ENCODE results near the gene TACC2. TPM values are rescaled to one million over a fixed set of nuclear protein-coding genes. Genes with fewer than 3 reads are reported as not detected.

TACC2 gene
- total RNA-seq, 1 donor from 2014 or later, result not detected

DNA sequence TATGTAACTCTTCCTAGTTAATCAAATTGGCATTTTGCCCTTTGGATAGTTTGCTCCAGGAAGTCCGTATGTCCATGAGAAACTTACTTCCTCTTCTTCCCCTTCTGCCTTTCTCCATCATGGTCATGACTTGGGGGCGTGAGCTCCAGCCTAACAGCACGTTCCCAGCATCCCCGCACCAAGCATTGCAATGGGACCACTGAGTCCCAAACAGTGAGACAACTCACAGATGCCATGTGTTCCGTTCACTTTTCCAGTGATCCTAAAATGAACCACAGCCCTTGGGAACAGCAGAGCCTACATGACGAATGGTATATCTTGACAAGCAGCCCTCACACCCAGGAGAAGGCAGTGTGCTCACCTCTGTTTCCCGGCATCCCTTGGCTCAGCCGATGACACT is 292.8 kb downstream of the TACC2 start:
- Mint-ChIP-seq H3K36me3 (ENCODE audit: low read depth) (no peaks in the 10 kb centered on the region), H3K4me1 (no peaks in the 10 kb centered on the region), H3K4me3 (no peak overlapping the region), H3K27ac (no peak overlapping the region), H3K27me3 (peaks cover 10% of the 10 kb centered on the region), H3K9me3 (no peaks in the 10 kb centered on the region)
- intact Hi-C loops (cut with micrococcal nuclease), result no loop called here
- no peak for DNase-seq

DNA sequence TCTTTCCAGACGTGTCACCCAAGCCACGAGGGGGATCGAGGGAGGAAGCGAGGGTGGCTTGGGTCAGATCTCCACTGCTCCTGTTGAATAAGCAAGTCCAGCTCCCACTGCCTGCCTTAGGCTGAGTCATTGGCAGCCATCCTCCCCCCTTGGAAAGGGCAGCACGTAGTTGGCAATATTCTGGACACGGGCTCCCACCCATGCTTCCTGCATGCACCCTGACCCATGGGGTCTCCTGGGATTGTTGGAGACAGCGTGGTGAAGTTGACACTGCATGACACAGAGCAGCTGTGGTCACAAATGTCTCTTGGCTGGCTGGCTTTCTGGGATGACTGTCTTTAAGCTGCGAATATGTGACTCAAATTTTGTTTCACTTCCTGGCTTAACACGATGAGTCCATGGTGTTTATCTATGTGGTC is 293.3 kb downstream of the TACC2 start:
- Mint-ChIP-seq H3K27ac (no peak overlapping the region), H3K27me3 (peaks cover 10% of the 10 kb centered on the region), H3K4me3 (no peak overlapping the region), H3K36me3 (ENCODE audit: low read depth) (no peaks in the 10 kb centered on the region), H3K9me3 (no peaks in the 10 kb centered on the region), H3K4me1 (no peaks in the 10 kb centered on the region)
- DNase-seq, result no peak
- intact Hi-C loops (cut with micrococcal nuclease), result no loop called here

DNA sequence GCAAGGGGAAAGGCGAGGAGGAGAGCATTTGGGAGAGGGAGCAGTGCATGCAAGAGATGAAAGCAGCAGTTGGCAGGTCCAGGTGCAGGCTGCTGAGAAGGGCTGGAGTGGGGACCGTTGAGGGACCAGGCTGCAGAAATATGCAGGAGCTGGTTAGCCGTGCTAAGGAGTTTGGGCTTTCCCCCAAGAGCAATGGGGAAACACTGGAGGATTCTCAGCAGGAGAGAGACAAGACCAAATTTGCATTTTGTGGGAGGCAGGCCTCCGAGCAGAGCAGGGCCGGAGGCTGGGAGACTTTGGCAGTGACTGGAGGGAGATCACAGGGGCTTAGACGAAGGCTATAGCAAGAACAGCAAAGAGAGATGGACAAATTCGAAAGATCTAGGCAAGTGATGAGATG is 293.9 kb downstream of the TACC2 start:
- no peak for DNase-seq
- Mint-ChIP-seq H3K9me3 (no peaks in the 10 kb centered on the region), H3K4me1 (no peaks in the 10 kb centered on the region), H3K36me3 (ENCODE audit: low read depth) (no peaks in the 10 kb centered on the region), H3K27ac (no peak overlapping the region), H3K4me3 (no peak overlapping the region), H3K27me3 (peaks cover 10% of the 10 kb centered on the region)
- intact Hi-C loops (cut with micrococcal nuclease), result no loop called here

DNA sequence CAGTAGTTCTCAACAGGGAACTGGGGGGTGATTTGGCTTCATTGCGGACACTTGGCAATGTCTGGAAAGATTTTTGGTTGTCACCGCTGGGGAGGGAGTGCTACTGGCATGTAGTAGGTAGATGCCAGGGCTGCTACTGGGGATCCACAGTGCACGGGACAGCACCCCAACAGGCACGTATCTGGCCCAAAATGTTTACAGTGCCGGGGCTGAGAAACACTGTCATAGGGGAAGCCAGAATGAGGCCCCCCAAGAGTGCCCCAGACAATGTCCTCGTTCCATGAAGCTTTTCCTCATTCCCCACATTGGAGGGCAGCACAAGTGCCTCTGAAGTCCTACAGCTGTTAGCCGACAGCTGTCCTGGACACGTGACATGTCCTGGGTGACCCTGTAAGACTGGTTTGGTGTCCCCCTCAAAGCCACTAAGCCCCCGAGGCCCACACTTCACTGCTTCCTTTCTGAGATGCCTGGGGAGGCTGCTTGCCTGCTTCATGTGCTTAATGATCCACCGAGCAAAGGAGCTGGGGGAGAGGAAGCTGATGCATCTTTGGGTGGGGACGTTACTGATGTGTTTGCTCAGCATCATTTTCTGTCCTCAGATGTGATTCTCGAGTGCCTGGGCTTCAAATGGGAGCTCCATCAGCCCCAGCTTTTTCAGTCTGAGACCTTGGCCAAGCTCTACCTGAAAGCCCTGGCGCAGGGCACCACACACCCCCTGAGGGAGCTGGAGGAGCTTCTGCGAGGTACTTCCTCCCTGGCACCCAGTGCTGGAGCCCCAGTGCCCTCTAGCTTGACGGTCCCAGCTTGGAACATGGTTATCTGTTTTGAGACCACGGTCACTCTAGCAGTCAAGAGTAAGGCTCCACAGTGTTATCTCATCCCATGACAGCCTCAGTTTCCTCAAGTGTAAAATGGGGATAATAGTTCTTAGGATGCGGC is 296.8 kb downstream of the TACC2 start:
- no peak overlapping the region for H3K27ac Mint-ChIP-seq
- H3K4me3 Mint-ChIP-seq, result no peak overlapping the region

DNA sequence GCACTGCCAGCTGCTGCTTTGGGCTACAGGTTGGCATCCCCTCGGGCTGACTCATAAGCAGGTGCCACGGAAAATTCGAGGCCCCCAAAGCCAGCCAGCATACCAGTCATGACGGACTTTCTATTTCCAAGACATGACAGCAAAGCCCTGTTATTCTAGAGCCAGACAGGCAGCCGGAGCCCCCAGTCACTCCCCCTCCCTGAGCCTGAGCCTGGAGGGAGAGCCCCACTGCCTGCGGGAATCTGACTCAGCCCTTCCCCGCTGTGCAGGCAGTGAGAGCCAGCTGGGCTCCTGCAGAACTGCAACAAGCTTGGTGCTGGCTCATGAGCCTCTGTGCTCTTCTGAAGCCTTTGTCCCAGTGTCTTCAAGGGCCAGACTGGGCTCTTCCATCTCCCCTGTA is 297.9 kb downstream of the TACC2 start:
- intact Hi-C loops (cut with micrococcal nuclease), result no loop called here
- no peak overlapping the region for H3K4me3 Mint-ChIP-seq
- no peaks in the 10 kb centered on the region for H3K4me1 Mint-ChIP-seq

More for the DNA sequence above, 296.8 kb downstream of the TACC2 start:
- intact Hi-C loops (cut with micrococcal nuclease), result no loop called here
- no peak for DNase-seq
- Mint-ChIP-seq H3K27me3 (peaks cover 4% of the 10 kb centered on the region), H3K9me3 (no peaks in the 10 kb centered on the region), H3K4me1 (no peaks in the 10 kb centered on the region), H3K36me3 (ENCODE audit: low read depth) (no peaks in the 10 kb centered on the region)

DNA sequence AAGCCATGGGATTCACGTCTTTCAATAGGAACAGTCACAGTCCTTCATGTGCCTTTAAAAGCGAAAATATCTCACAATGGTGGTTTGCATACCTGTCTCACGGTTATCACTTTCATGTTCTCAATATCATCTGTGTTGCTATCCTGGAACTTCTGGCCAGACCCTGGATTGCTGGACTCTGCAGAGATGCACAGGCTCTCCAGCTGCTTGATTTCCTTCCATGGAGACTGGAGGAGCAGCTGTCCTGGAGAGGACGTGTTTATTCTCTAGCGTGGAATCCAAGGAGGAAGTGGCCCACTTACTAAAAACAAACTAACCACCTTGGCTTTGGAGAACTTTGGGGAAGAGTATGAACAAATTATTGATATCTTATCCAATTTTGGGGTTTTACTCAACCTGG is 298.6 kb downstream of the TACC2 start:
- Mint-ChIP-seq H3K27me3 (peaks cover 4% of the 10 kb centered on the region), H3K4me3 (no peak overlapping the region), H3K9me3 (no peaks in the 10 kb centered on the region), H3K36me3 (ENCODE audit: low read depth) (no peaks in the 10 kb centered on the region), H3K4me1 (no peaks in the 10 kb centered on the region), H3K27ac (no peak overlapping the region)
- intact Hi-C loops (cut with micrococcal nuclease), result no loop called here
- DNase-seq, result no peak

More for the DNA sequence above, 297.9 kb downstream of the TACC2 start:
- Mint-ChIP-seq H3K36me3 (ENCODE audit: low read depth) (no peaks in the 10 kb centered on the region), H3K27me3 (peaks cover 4% of the 10 kb centered on the region), H3K9me3 (no peaks in the 10 kb centered on the region), H3K27ac (no peak overlapping the region)
- no peak for DNase-seq

DNA sequence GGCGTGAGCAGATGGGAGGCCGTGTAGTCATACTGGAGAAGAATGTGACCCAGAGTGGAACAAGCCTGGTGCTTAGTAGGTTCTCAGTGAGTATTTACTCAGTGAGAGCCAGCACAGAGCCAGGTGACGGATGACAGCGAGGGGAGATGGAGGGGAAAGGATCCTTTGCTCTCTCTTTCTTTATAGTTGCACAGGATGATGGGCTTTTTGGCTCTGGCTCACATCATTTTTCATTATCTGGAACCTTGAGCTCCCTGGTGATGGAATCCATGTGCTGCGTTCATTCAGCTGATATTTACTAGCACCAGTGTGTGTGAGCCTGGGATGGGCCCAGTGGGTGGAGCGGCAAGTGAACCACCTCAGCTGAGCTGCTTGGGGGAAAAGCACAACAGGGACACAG is 299.3 kb downstream of the TACC2 start:
- H3K27ac Mint-ChIP-seq, result no peak overlapping the region
- no peaks in the 10 kb centered on the region for H3K4me1 Mint-ChIP-seq
- no peaks in the 10 kb centered on the region for H3K9me3 Mint-ChIP-seq
- H3K27me3 Mint-ChIP-seq, result peaks cover 7% of the 10 kb centered on the region
- H3K4me3 Mint-ChIP-seq, result no peak overlapping the region
- intact Hi-C loops (cut with micrococcal nuclease), result no loop called here
- H3K36me3 Mint-ChIP-seq (ENCODE audit: low read depth), result no peaks in the 10 kb centered on the region
- no peak for DNase-seq

DNA sequence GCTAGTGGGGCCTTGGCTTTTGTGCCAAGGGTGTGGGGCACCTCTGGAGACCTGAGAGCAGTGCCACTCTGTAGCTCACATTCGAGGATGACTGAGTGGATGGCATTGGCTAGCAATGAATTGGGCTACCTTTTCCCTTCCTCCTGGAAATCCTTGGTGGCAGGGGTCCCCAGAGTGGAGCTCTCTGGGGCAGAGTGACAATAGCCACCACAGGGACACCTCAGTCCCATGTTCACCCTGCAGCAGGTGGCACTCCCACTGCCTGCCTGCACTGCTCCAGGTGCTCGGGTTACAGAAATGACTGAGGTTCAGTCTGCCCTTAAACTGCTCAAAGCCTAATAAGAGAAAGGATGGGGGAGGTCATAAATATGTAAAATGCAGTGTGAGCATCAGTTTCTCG is 300.0 kb downstream of the TACC2 start:
- H3K4me3 Mint-ChIP-seq, result no peak overlapping the region
- no peak overlapping the region for H3K27ac Mint-ChIP-seq
- H3K36me3 Mint-ChIP-seq (ENCODE audit: low read depth), result no peaks in the 10 kb centered on the region
- no peaks in the 10 kb centered on the region for H3K9me3 Mint-ChIP-seq
- H3K4me1 Mint-ChIP-seq, result no peaks in the 10 kb centered on the region
- intact Hi-C loops (cut with micrococcal nuclease), result no loop called here
- H3K27me3 Mint-ChIP-seq, result peaks cover 7% of the 10 kb centered on the region
- no peak for DNase-seq

DNA sequence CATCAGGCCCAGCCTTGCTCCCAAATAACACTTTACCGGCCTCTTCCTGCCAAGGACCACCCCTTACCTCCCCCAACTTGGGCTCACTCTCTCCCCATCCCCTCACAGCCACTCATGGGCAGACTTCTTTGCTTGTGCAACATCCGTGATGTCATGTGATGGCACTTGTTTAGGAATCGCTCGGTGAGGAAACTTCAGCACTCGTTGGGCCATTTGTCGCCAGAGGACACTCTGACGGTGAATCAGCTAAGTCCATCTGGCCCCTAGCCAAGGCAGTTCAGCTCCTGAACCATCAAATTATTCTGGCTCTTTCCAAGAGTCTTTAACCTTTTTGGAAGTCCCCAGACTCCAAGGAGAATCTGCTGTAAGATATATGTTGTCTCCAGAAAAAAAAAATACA is 301.4 kb downstream of the TACC2 start:
- Mint-ChIP-seq H3K36me3 (ENCODE audit: low read depth) (no peaks in the 10 kb centered on the region), H3K4me1 (peaks cover 6% of the 10 kb centered on the region), H3K27ac (no peak overlapping the region), H3K9me3 (no peaks in the 10 kb centered on the region), H3K4me3 (no peak overlapping the region), H3K27me3 (peaks cover 5% of the 10 kb centered on the region)
- intact Hi-C loops (cut with micrococcal nuclease), result no loop called here
- no peak for DNase-seq

DNA sequence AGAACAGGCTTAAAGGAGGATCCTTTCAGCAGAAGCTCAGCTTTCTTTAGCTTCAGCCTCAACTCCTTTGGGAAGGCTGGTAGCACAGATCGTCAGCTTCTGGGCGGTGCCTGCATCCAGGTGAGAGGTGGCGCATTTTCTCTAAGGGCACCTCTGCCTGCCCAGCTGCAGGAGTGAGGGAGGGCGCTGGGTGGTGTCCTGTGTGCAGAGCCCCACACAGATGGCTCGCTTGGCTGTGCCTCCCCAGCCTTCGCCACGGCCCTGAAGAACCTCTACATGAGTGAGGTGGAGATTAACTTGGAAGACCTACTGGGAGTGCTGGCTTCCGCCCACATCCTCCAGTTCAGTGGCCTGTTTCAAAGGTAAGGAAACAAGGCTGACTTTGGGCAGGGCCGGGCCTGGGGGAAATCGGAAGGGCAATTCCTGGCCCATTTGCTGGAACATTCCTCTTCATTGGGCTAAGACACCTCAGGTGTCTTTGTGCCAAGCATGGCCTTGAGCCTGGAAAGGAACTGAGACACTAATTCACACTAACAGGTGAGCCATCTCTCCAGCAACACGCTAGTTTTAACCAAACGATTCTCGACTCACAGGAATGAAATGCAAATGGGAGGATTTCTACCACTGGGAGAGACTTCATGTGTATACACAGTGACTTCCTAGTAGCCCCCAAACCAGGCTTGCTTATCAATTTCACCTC is 302.0 kb downstream of the TACC2 start:
- Mint-ChIP-seq H3K27me3 (peaks cover 5% of the 10 kb centered on the region), H3K27ac (no peak overlapping the region), H3K36me3 (ENCODE audit: low read depth) (no peaks in the 10 kb centered on the region), H3K4me3 (no peak overlapping the region), H3K9me3 (no peaks in the 10 kb centered on the region), H3K4me1 (peaks cover 8% of the 10 kb centered on the region)
- no peak for DNase-seq
- intact Hi-C loops (cut with micrococcal nuclease), result no loop called here

DNA sequence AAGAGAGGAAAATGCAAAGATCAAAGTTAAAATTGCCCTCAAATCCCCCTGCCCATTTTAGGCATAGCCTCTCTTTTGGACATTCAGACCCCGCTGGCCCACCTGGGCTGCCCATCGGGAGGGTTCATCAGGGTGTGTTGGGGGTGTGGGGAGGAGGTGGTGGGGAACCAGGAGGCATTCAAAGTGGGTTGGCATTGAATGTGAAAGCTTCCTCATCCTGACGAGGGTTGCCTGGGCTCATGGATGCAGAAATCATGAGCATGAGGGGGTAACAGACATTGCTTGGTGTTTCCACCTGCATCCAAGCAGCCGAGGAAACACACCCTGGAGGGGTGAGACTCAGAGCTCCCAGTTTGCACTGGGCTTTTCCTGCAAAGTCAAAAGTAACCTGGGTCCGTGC is 302.8 kb downstream of the TACC2 start:
- H3K9me3 Mint-ChIP-seq, result no peaks in the 10 kb centered on the region
- no peak overlapping the region for H3K27ac Mint-ChIP-seq
- H3K4me1 Mint-ChIP-seq, result peaks cover 8% of the 10 kb centered on the region
- no peak for DNase-seq
- no peak overlapping the region for H3K4me3 Mint-ChIP-seq
- intact Hi-C loops (cut with micrococcal nuclease), result no loop called here
- H3K27me3 Mint-ChIP-seq, result peaks cover 9% of the 10 kb centered on the region
- H3K36me3 Mint-ChIP-seq (ENCODE audit: low read depth), result no peaks in the 10 kb centered on the region

DNA sequence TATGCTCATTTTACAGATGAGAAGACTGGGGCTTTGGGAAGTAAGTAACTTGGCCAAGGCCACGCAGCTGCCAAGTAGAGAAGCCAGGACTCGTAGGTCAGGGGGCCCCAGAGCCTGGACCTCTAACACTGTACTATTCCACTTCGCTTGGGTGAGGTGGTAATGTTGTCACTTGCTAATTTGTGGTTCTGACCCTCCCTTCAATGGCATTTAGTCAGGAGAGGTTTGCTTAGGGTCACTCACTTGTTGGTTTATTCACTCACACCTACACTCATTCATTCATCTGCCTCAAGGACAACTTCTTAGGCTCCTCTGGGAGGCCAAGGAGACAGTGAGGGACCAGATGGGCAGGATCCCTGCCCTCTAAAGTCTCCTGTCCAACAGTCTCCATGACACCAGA is 303.4 kb downstream of the TACC2 start:
- H3K27me3 Mint-ChIP-seq, result peaks cover 9% of the 10 kb centered on the region
- H3K27ac Mint-ChIP-seq, result no peak overlapping the region
- H3K36me3 Mint-ChIP-seq (ENCODE audit: low read depth), result no peaks in the 10 kb centered on the region
- peaks cover 8% of the 10 kb centered on the region for H3K4me1 Mint-ChIP-seq
- H3K9me3 Mint-ChIP-seq, result no peaks in the 10 kb centered on the region
- H3K4me3 Mint-ChIP-seq, result no peak overlapping the region
- intact Hi-C loops (cut with micrococcal nuclease), result no loop called here
- DNase-seq, result no peak

DNA sequence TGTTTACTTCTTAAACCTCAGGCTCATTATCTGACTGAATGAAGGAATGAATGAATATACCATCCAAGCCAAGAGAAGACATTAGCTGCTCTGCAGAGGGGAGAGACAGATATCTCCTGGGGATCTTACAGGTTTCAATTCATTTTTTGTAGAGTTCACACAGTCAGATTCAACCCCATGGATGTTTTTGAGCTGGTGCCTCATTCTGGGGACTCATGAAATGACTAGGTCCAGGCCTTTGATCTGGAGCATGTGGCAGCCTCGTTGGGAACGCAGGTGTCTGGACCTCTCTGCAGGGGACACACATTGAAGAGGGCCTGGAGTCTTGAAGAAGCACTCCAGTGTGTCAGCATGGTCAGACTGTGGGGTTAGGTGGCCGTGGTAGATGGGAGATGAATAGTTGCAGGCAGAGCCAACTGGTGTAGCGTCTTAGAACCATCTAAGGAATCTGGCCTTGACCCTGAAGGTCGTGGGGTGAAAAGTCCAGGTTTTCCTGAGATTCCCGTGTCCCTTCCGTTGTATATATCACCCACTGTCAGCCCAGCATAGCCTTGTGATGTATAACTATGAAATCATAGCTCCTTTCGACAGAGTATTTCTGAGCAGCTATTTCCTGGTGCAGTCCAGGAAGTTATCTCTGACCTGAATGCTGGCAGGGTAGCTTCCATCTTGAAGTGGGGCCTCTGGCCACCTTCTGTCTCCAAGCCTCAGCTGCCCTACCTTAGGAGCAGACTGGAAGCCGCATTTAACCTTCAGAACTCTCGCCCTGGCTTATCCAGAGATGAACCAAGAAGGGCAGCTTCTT is 304.4 kb downstream of the TACC2 start:
- H3K4me1 Mint-ChIP-seq, result peaks cover 8% of the 10 kb centered on the region
- H3K4me3 Mint-ChIP-seq, result no peak overlapping the region
- peaks cover 9% of the 10 kb centered on the region for H3K27me3 Mint-ChIP-seq
- intact Hi-C loops (cut with micrococcal nuclease), result no loop called here
- H3K27ac Mint-ChIP-seq, result no peak overlapping the region
- DNase-seq, result no peak
- no peaks in the 10 kb centered on the region for H3K36me3 Mint-ChIP-seq (ENCODE audit: low read depth)
- no peaks in the 10 kb centered on the region for H3K9me3 Mint-ChIP-seq

DNA sequence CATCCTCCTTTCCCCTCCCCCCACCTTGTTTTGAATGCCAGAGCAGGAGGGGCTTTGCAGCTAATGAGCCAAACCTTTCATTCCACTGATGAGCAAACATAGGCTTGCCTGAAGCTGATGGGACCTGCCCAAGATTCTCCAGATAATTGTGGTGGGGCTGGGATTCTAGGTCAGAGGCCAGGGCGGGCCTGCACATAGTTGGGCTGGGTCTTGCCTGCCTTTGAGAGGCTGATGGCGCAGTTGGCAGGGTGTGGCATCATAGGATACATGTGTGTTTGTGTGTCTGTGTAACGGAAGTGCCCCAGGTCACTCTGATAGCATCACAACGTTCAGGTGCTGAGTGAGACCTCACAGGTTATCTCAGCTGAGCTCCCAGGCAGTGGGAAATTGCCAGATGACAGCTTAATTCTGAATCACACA is 305.0 kb downstream of the TACC2 start:
- H3K4me1 Mint-ChIP-seq, result peaks cover 8% of the 10 kb centered on the region
- H3K27ac Mint-ChIP-seq, result no peak overlapping the region
- intact Hi-C loops (cut with micrococcal nuclease), result no loop called here
- H3K36me3 Mint-ChIP-seq (ENCODE audit: low read depth), result no peaks in the 10 kb centered on the region
- H3K9me3 Mint-ChIP-seq, result no peaks in the 10 kb centered on the region
- H3K4me3 Mint-ChIP-seq, result no peak overlapping the region
- no peak for DNase-seq
- peaks cover 9% of the 10 kb centered on the region for H3K27me3 Mint-ChIP-seq

Data from activated CD4-positive, alpha-beta T cell treated with anti-CD3 and anti-CD28 coated beads, Interleukin-2, amount 10 ng/mL, durations not matched to agents 24 days and 14 days (primary cell).